Measurements from ENCODE around the gene MACROD2.

DNA sequence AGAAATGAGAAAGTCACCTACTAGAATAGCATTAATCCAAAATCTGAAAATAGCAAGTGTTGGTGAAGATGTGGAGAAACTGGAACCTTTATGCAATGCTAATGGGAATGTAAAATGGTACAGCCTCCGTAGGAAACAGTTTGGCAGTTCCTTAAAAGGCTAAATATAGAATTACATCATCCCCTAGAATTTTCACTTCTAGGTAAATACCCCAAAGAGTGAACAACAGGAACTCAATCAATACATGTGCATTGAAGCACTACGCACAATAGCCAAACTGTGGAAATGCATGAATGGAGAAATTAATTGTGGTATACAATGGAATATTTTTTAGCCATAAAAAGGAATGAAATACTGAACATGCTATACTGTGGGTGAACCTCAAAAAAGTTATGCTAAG is 1324.1 kb downstream of the MACROD2 start:
- no peak for TF ChIP-seq CHD2 (IDR thresholded peaks at IDR 0.05; ENCODE audit: low read length, partially characterized antibody)
- no peak for TF ChIP-seq MYC (IDR thresholded peaks at IDR 0.05; ENCODE audit: borderline replicate concordance, low read length)
- no peak for TF ChIP-seq JUN (IDR thresholded peaks at IDR 0.05)
- no peak for TF ChIP-seq RFX5 (IDR thresholded peaks at IDR 0.05)
- TF ChIP-seq, protein P1, sequence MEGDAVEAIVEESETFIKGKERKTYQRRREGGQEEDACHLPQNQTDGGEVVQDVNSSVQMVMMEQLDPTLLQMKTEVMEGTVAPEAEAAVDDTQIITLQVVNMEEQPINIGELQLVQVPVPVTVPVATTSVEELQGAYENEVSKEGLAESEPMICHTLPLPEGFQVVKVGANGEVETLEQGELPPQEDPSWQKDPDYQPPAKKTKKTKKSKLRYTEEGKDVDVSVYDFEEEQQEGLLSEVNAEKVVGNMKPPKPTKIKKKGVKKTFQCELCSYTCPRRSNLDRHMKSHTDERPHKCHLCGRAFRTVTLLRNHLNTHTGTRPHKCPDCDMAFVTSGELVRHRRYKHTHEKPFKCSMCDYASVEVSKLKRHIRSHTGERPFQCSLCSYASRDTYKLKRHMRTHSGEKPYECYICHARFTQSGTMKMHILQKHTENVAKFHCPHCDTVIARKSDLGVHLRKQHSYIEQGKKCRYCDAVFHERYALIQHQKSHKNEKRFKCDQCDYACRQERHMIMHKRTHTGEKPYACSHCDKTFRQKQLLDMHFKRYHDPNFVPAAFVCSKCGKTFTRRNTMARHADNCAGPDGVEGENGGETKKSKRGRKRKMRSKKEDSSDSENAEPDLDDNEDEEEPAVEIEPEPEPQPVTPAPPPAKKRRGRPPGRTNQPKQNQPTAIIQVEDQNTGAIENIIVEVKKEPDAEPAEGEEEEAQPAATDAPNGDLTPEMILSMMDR (IDR thresholded peaks at IDR 0.05) = no peak

Data from A549 (cell line).